Measurements from ENCODE around the gene CLEC7A. TPM values are rescaled to one million over a fixed set of nuclear protein-coding genes. Genes with fewer than 3 reads are reported as not detected.

Gene CLEC7A
- total RNA-seq, 2 experiments from 2014 or later, result 2.5 to 3.7 TPM

- H3K4me1 ChIP-seq (ENCODE audit: insufficient read depth, low read length), result no peaks in the 10 kb centered on the region
- ATAC-seq (ENCODE audit: poor library complexity), result no peak
Observed at GRCh38 chr12:10122689-10123088, 7.3 kb downstream of the CLEC7A start.

GRCh38 chr12:10121278-10121677 is 8.7 kb downstream of the CLEC7A start:
- Mint-ChIP-seq H3K27me3 (no peaks in the 10 kb centered on the region), H3K9me3 (no peaks in the 10 kb centered on the region), H3K27ac (no peak overlapping the region), H3K36me3 (ENCODE audit: low read depth) (no peaks in the 10 kb centered on the region), H3K4me3 (no peak overlapping the region), H3K4me1 (ENCODE audit: low read depth) (no peaks in the 10 kb centered on the region)
- DNase-seq (peak in 2 of 14 experiments; percentile 24 to 28), ATAC-seq (ENCODE audit: poor library complexity) (no peak)
- Histone ChIP-seq H3K4me1 (ENCODE audit: insufficient read depth, low read length) (no peaks in the 10 kb centered on the region), H3K27ac (ENCODE audit: low read depth in 1 of 2, low read length in 2 of 2) (no peak overlapping the region), H3K36me3 (ENCODE audit: insufficient read depth, low read length) (no peaks in the 10 kb centered on the region), H3K4me3 (ENCODE audit: low read length) (no peak overlapping the region), H3K9me3 (ENCODE audit: control insufficient read depth in 1 of 2, insufficient read depth in 1 of 2, low read length in 2 of 2) (no peaks in the 10 kb centered on the region), H3K27me3 (ENCODE audit: control insufficient read depth in 1 of 2, insufficient read depth in 2 of 2, low read length in 2 of 2) (no peaks in the 10 kb centered on the region)
- POLR2A ChIA-PET, result no interaction called here
- intact Hi-C loops (cut with DNase I, micrococcal nuclease), result no loop called here
- CTCF ChIA-PET, result no interaction called here
- no peak for TF ChIP-seq CTCF (IDR thresholded peaks at IDR 0.05)

More at GRCh38 chr12:10122689-10123088, 7.3 kb downstream of the CLEC7A start:
- no peak overlapping the region for H3K4me3 ChIP-seq (ENCODE audit: low read length)
- TF ChIP-seq CTCF (IDR thresholded peaks at IDR 0.05), result no peak
- Mint-ChIP-seq H3K9me3 (no peaks in the 10 kb centered on the region), H3K4me3 (no peak overlapping the region), H3K27ac (no peak overlapping the region), H3K27me3 (no peaks in the 10 kb centered on the region), H3K36me3 (ENCODE audit: low read depth) (no peaks in the 10 kb centered on the region), H3K4me1 (ENCODE audit: low read depth) (no peaks in the 10 kb centered on the region)
- intact Hi-C loops (cut with DNase I, micrococcal nuclease), result no loop called here
- H3K36me3 ChIP-seq (ENCODE audit: insufficient read depth, low read length), result no peaks in the 10 kb centered on the region
- CTCF ChIA-PET, result no interaction called here
- POLR2A ChIA-PET, result no interaction called here
- no peaks in the 10 kb centered on the region for H3K9me3 ChIP-seq (ENCODE audit: control insufficient read depth in 1 of 2, insufficient read depth in 1 of 2, low read length in 2 of 2)
- no peak overlapping the region for H3K27ac ChIP-seq (ENCODE audit: low read depth in 1 of 2, low read length in 2 of 2)
- DNase-seq, result no peak
- H3K27me3 ChIP-seq (ENCODE audit: control insufficient read depth in 1 of 2, insufficient read depth in 2 of 2, low read length in 2 of 2), result no peaks in the 10 kb centered on the region

GRCh38 chr12:10119066-10119465 is 10.9 kb downstream of the CLEC7A start:
- TF ChIP-seq CTCF (IDR thresholded peaks at IDR 0.05), result no peak
- intact Hi-C loops (cut with DNase I, micrococcal nuclease), result no loop called here
- no peaks in the 10 kb centered on the region for H3K27me3 ChIP-seq (ENCODE audit: control insufficient read depth in 1 of 2, insufficient read depth in 2 of 2, low read length in 2 of 2)
- Mint-ChIP-seq H3K4me3 (no peak overlapping the region), H3K36me3 (ENCODE audit: low read depth) (no peaks in the 10 kb centered on the region), H3K27ac (no peak overlapping the region), H3K4me1 (ENCODE audit: low read depth) (no peaks in the 10 kb centered on the region), H3K9me3 (no peaks in the 10 kb centered on the region), H3K27me3 (no peaks in the 10 kb centered on the region)
- H3K4me3 ChIP-seq (ENCODE audit: low read length), result no peak overlapping the region
- no peaks in the 10 kb centered on the region for H3K36me3 ChIP-seq (ENCODE audit: insufficient read depth, low read length)
- H3K4me1 ChIP-seq (ENCODE audit: insufficient read depth, low read length), result no peaks in the 10 kb centered on the region
- POLR2A ChIA-PET, result no interaction called here
- ATAC-seq (ENCODE audit: poor library complexity), result no peak
- CTCF ChIA-PET, result interaction anchor here (1.2 kb wide), 1 partner anchor 11 kb away, joined by 3 read pairs; the partner anchor contains the start of gene CLEC7A
- H3K9me3 ChIP-seq (ENCODE audit: control insufficient read depth in 1 of 2, insufficient read depth in 1 of 2, low read length in 2 of 2), result no peaks in the 10 kb centered on the region
- DNase-seq, result peak in 1 of 14 experiments; percentile 30
- H3K27ac ChIP-seq (ENCODE audit: low read depth in 1 of 2, low read length in 2 of 2), result no peak overlapping the region

Measured in CD4-positive, alpha-beta T cell (primary cell).